T47D (cell line): Measurements from ENCODE around the gene GCLM.

Experiments used
- DNase-seq, 2 experiments: peaks; one replicate each; pipeline versions ENCODE4 v3.0.0 to v3.0.0-alpha.2; 2011 to 2012; ENCODE audit warnings: low read depth in 1 of 2, low spot score in 1 of 2
- JUND ChIP-seq: IDR thresholded peaks from 2 replicates; pipeline ENCODE4 v1.6.1; 2012; ENCODE audit warnings: low read depth
- in situ Hi-C: cut with HindIII; loops from 2 replicates; pipeline ENCODE4 v1.10.0; 2016; ENCODE audit warnings: low sequenced_read_pairs, low pct_unique_long_range_greater_than_20kb

GCLM gene

GRCh38 chr1:93837961-93838360 lies 71.3 kb downstream of the GCLM start:
- TF ChIP-seq JUND = no peak
- in situ Hi-C loops = no loop called here
- no peak for DNase-seq
